ENCODE results near the gene MVD.
"Not testable (repeated sequence)": the region's sequence is repeated elsewhere in the genome, so short reads cannot be mapped to it uniquely, and the experiment has no call there.

The MVD gene

GRCh38 chr16:88681084-88681680 is 18.3 kb upstream of the MVD start:
- DNase-seq = no peak

DNA sequence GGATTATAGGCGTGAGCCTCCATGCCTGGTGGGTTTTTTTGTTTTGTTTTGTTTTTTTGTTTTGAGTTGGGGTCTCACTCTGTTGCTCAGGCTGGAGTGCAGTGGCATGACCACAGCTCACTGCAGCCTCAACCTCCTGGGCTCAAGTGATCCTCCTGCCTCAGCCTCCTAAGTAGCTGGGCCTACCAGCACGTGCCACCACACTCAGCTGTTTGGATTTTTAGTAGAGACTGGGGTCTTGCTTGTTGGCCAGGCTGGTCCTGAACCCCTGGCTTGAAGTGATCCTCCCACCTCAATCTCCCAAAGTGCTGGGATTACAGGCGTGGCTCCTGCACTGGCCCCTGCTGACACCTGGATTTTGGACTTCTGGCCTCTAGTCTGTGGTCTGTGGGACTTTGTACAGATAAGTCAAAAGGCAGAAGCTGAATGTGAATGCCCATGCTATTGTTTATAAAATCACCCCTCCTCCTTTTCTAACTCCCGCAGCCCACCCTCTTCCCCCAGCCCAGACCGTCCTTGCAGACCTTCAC is 17.7 kb upstream of the MVD start:
- no peak for DNase-seq

GRCh38 chr16:88678224-88678979 is 15.5 kb upstream of the MVD start:
- DNase-seq = no peak

GRCh38 chr16:88677721-88678120 is 14.8 kb upstream of the MVD start:
- DNase-seq = no peak

- DNase-seq = no peak
Measured at GRCh38 chr16:88676502-88677242, 13.8 kb upstream of the MVD start.

GRCh38 chr16:88673716-88674379 is 11.0 kb upstream of the MVD start:
- no peak for DNase-seq

GRCh38 chr16:88672776-88673175 is 9.9 kb upstream of the MVD start:
- DNase-seq = no peak

DNA sequence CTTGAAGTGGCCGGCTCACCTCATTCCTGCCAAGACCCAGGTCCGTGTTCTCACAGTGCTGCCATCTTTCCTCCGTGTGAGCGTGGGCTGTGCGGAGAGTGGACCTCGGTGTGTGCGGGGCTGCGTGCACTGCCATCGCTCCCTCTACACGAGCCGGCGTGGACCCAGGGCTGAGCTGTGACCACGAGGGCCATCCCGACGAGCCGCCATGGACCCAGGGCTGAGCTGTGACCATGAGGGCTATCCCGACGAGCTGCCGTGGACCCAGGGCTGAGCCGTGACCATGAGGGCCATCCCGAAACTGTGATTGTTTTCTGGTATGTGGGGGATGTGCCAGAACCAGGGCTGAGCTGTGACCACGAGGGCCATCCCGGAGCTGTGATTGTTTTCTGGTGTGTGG is 8.9 kb upstream of the MVD start:
- no peak for DNase-seq

GRCh38 chr16:88669980-88670379 is 7.1 kb upstream of the MVD start:
- no peak for DNase-seq

GRCh38 chr16:88669493-88669892 is 6.6 kb upstream of the MVD start:
- DNase-seq = not testable (repeated sequence)

GRCh38 chr16:88667461-88667860 is 4.6 kb upstream of the MVD start:
- no peak for DNase-seq

- DNase-seq = no peak
Measured at GRCh38 chr16:88665570-88665969, 2.7 kb upstream of the MVD start.

DNA sequence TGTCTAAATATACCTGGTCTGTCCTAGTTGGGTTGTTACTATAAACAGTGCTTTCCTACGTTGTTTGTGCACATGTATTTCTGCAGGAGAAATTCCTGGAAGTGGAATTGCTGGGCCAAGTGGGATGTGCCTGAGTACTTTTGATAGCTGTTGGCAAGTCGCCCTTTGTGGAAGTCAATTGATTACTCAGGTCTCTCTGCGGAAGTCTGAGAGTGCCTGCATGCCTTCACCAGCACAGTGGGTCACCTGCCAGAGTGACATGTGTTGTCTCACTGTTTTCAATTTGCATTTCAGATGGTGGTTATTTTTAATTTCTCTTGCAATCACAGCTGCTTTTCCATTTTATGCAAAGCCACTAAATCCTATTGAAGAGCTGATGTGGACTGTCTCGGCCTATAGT is 2.3 kb upstream of the MVD start:
- no peak for DNase-seq

DNA sequence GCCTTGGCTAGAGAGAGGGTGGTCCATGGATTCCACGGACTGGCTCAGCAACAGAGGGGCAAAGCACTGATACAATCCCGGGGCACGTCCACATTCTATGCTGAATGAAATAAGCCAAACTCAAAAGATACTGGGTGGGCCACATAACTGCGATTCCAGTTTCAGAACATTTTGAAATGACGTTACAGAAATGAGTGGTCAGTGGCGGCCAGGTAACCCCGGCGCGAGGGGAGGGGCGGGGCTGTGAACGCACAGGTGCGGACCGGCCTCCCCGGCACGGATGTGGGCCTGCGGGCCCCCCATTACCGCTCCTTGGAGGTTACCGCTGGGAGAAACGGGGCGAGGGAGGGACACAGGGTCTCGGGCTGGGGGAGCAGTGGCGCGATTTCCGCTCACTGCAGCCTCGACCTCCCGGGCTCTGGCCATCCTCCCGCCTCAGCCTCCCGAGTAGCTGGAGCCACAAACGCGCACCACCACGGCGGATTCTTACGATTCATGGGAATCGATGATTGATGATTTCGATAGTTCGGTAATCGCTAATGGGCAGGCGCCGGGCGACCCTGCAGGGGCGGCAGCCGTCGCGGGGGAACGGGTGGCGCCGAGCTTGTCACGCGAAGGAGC is 559 bp downstream of the MVD start:
- DNase-seq = no peak

DNA sequence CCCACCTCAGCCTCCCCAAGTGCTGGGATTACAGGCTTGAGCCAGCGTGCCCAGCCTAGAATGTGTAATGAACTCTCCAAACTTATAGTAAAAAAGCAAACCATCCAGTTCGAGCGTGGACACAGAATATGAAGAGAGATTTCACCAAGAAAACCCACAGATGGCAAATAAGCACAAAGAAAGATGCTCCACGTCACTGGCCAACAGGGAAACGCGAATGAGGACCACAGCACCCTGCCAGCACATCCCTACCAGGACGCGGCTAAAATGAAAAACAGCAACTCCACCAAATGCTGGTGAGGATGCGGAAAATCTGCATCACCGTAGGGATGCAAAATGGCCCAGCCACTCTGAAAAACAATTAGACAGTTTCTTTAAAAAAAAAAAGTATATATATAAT is 1.4 kb downstream of the MVD start:
- DNase-seq = no peak

DNA sequence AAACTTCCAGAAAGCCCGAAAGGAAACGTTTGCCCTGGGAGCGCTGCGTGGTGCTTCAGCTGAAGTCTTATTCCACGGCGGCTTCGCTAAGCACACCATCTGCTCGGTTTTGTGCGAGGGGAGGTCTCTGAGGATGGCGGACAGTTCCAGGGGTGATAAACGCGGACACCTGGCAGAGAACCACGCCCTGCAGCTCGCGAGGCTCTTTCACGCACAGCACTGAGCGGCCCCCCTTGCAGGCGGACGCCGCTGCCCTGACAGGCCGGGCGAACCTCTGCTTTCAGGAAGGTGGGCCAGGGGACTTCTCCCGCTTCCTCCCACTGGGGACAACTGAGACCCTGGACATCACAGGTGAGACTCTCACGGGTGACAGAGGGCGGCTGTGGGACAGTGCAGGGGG is 3.7 kb downstream of the MVD start:
- DNase-seq = no peak

DNA sequence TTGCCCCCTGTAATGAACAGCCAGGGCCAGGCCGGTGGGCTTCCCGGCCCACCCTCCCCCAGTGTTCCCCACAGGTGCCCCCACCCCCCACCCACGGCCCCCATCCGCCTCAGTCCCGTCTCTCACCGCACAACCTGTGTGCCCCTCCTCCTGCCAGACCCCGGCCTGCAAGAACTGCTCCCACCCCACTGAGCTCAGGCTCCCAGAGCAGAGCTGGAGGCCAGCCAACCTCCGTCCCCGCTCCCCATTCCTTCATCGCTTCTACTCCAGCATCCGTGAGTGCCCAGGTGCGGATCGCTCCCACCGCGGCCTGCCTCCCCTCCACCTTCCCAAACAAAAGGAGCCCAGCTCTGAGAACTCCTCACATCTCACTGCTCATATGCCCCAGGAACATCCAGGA is 4.2 kb downstream of the MVD start:
- no peak for DNase-seq

DNA sequence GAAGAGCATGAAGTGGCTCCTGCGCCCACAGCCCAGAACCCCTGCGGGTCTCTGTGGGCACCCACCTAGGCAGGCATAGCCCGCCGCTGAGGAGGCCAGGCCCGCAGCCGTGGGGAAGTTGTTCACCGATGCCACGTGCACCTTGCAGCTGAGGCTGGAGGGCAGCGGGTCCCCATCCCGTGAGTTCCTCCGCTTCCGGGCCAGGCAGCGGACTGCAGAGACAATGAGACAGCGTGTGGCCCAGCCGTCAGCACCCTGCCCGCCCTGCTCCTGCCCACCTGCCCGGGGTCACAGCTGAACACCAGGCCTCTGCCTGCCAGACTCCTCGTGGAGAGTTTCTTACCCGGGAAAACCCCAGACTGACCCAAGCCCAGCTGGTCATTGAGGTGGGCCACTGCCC is 5.5 kb downstream of the MVD start:
- DNase-seq = no peak

GRCh38 chr16:88656291-88656980 is 6.5 kb downstream of the MVD start:
- DNase-seq = no peak

- no peak for DNase-seq
Measured at GRCh38 chr16:88655733-88656281, 7.1 kb downstream of the MVD start.

GRCh38 chr16:88655053-88655732 is 7.7 kb downstream of the MVD start:
- DNase-seq = no peak
